Endothelial cell (in vitro differentiated cells): ENCODE data around the gene SLC25A34. TPM values are rescaled to one million over a fixed set of nuclear protein-coding genes. Genes with fewer than 3 reads are reported as not detected.

Experiments
- DNase-seq: peaks from one replicate; pipeline ENCODE4 v3.0.0; 2021; ENCODE audit warnings: low spot score
- H3K27ac Mint-ChIP-seq: one replicate; pipeline ENCODE4 v1.8.0; 2021; ENCODE audit warnings: mixed read lengths, inconsistent platforms; ENCODE audit not compliant: unreplicated experiment
- H3K27me3 Mint-ChIP-seq: one replicate; pipeline ENCODE4 v1.8.0; 2021; ENCODE audit warnings: mild to moderate bottlenecking, moderate library complexity, mixed read lengths, inconsistent platforms; ENCODE audit not compliant: unreplicated experiment
- H3K36me3 Mint-ChIP-seq: one replicate; pipeline ENCODE4 v1.8.0; 2021; ENCODE audit warnings: mild to moderate bottlenecking, low read depth, mixed read lengths, inconsistent platforms; ENCODE audit not compliant: unreplicated experiment
- H3K4me1 Mint-ChIP-seq: one replicate; pipeline ENCODE4 v1.8.0; 2021; ENCODE audit warnings: mild to moderate bottlenecking, mixed read lengths, inconsistent platforms; ENCODE audit not compliant: unreplicated experiment
- H3K4me3 Mint-ChIP-seq: one replicate; pipeline ENCODE4 v1.8.0; 2021; ENCODE audit warnings: mild to moderate bottlenecking, mixed read lengths, inconsistent platforms; ENCODE audit not compliant: unreplicated experiment
- H3K9me3 Mint-ChIP-seq: one replicate; pipeline ENCODE4 v1.8.0; 2021; ENCODE audit warnings: mixed read lengths, inconsistent platforms; ENCODE audit not compliant: unreplicated experiment
- CTCF ChIP-seq: fragments of 200-600 bp; sonication (generic); IDR thresholded peaks from one replicate; pipeline ENCODE4 v1.5.0; 2021; ENCODE audit warnings: antibody characterized with exemption; ENCODE audit not compliant: unreplicated experiment
- total RNA-seq: library from RNA; stranded (reverse); fragmentation: NEBNext Ultra II Directional; extraction: Animal tissue kit (Norgen Biotek cat#: 25700); gene quantifications from one replicate; pipeline ENCODE4 v1.2.1, GENCODE V29; 2021; ENCODE audit not compliant: unreplicated experiment

Gene SLC25A34
- total RNA-seq, 1 donor from 2014 or later, result 3.5 TPM

GRCh38 chr1:15728937-15729657, 7.0 kb upstream of the SLC25A34 start:
- DNase-seq, result no peak
- Mint-ChIP-seq H3K9me3 (no peaks in the 10 kb centered on the region), H3K36me3 (peaks cover 33% of the 10 kb centered on the region), H3K27me3 (peaks cover 9% of the 10 kb centered on the region), H3K4me3 (peak overlapping the region; percentile 67), H3K4me1 (no peaks in the 10 kb centered on the region), H3K27ac (no peak overlapping the region)
- TF ChIP-seq CTCF, result no peak

GRCh38 chr1:15730423-15730822, 5.6 kb upstream of the SLC25A34 start:
- Mint-ChIP-seq H3K9me3 (no peaks in the 10 kb centered on the region), H3K4me3 (no peak overlapping the region), H3K36me3 (peaks cover 29% of the 10 kb centered on the region), H3K27me3 (peaks cover 11% of the 10 kb centered on the region), H3K4me1 (no peaks in the 10 kb centered on the region), H3K27ac (no peak overlapping the region)
- TF ChIP-seq CTCF, result no peak
- no peak for DNase-seq

- no peak for DNase-seq
- no peak for TF ChIP-seq CTCF
- Mint-ChIP-seq H3K27me3 (peaks cover 11% of the 10 kb centered on the region), H3K36me3 (peaks cover 26% of the 10 kb centered on the region), H3K9me3 (no peaks in the 10 kb centered on the region), H3K4me1 (no peaks in the 10 kb centered on the region), H3K27ac (no peak overlapping the region), H3K4me3 (no peak overlapping the region)
Observed at GRCh38 chr1:15730936-15731335, 5.1 kb upstream of the SLC25A34 start.

GRCh38 chr1:15731735-15732685, 4.0 kb upstream of the SLC25A34 start:
- TF ChIP-seq CTCF, result no peak
- no peaks in the 10 kb centered on the region for H3K9me3 Mint-ChIP-seq
- peak overlapping the region; percentile 47 for H3K4me3 Mint-ChIP-seq
- DNase-seq, result no peak
- no peaks in the 10 kb centered on the region for H3K4me1 Mint-ChIP-seq
- H3K27ac Mint-ChIP-seq, result no peak overlapping the region
- H3K27me3 Mint-ChIP-seq, result peaks cover 11% of the 10 kb centered on the region
- peaks cover 23% of the 10 kb centered on the region for H3K36me3 Mint-ChIP-seq

- peak overlapping the region; percentile 47 for H3K4me3 Mint-ChIP-seq
- no peaks in the 10 kb centered on the region for H3K9me3 Mint-ChIP-seq
- H3K4me1 Mint-ChIP-seq, result no peaks in the 10 kb centered on the region
- peaks cover 23% of the 10 kb centered on the region for H3K36me3 Mint-ChIP-seq
- H3K27ac Mint-ChIP-seq, result no peak overlapping the region
- no peak for TF ChIP-seq CTCF
- no peak for DNase-seq
- H3K27me3 Mint-ChIP-seq, result peaks cover 15% of the 10 kb centered on the region
Observed at GRCh38 chr1:15732686-15733081, 3.4 kb upstream of the SLC25A34 start.
